DMS153 (cell line): Measurements from ENCODE around the gene PRDM7.
"Not testable (repeated sequence)": the region's sequence is repeated elsewhere in the genome, so short reads cannot be mapped to it uniquely, and the experiment has no call there.

Experiments
- DNase-seq: peaks from one replicate; lab custom pipeline; 2025; lab: John Stamatoyannopoulos, UW

The PRDM7 gene

GRCh38 chr16:90077240-90077756, at the start of gene PRDM7:
Gene PRDM7 (minus strand): TSS chr16:90077331. CDS start chr16:90075910, 1,421 bp downstream.
- peak; percentile 96 for DNase-seq

- DNase-seq = not testable (repeated sequence)
These were observed 44.7 kb upstream of the PRDM7 start for GRCh38 chr16:90121846-90122245.

- DNase-seq = not testable (repeated sequence)
These were observed 30.5 kb upstream of the PRDM7 start for GRCh38 chr16:90107617-90108016.

- not testable (repeated sequence) for DNase-seq
These were observed 29.9 kb upstream of the PRDM7 start for GRCh38 chr16:90107060-90107459.

- DNase-seq = not testable (repeated sequence)
These were observed 29.1 kb upstream of the PRDM7 start for GRCh38 chr16:90106271-90106670.

- not testable (repeated sequence) for DNase-seq
These were observed 27.6 kb upstream of the PRDM7 start for GRCh38 chr16:90104725-90105124.

GRCh38 chr16:90102086-90102884, 25.2 kb upstream of the PRDM7 start:
- not testable (repeated sequence) for DNase-seq

GRCh38 chr16:90101332-90101731, 24.2 kb upstream of the PRDM7 start:
- DNase-seq = not testable (repeated sequence)

- not testable (repeated sequence) for DNase-seq
These were observed 23.7 kb upstream of the PRDM7 start for GRCh38 chr16:90100790-90101189.

- DNase-seq = not testable (repeated sequence)
These were observed 23.1 kb upstream of the PRDM7 start for GRCh38 chr16:90100229-90100628.

GRCh38 chr16:90098936-90099335, 21.8 kb upstream of the PRDM7 start:
- not testable (repeated sequence) for DNase-seq

- not testable (repeated sequence) for DNase-seq
These were observed 20.0 kb upstream of the PRDM7 start for GRCh38 chr16:90097010-90097684.

GRCh38 chr16:90094791-90095190, 17.7 kb upstream of the PRDM7 start:
- DNase-seq = not testable (repeated sequence)

- DNase-seq = not testable (repeated sequence)
These were observed 17.2 kb upstream of the PRDM7 start for GRCh38 chr16:90094296-90094695.

- not testable (repeated sequence) for DNase-seq
These were observed 16.7 kb upstream of the PRDM7 start for GRCh38 chr16:90093799-90094198.

- DNase-seq = not testable (repeated sequence)
These were observed 15.7 kb upstream of the PRDM7 start for GRCh38 chr16:90092781-90093180.

- DNase-seq = no peak
These were observed 7.3 kb upstream of the PRDM7 start for GRCh38 chr16:90084215-90084950.

GRCh38 chr16:90083139-90083538, 6.0 kb upstream of the PRDM7 start:
- no peak for DNase-seq

GRCh38 chr16:90081606-90081970, 4.5 kb upstream of the PRDM7 start:
- DNase-seq = no peak

GRCh38 chr16:90078579-90078895, 1.4 kb upstream of the PRDM7 start:
- DNase-seq = no peak

GRCh38 chr16:90077757-90078578, 837 bp upstream of the PRDM7 start:
- DNase-seq = peak; percentile 62
